Mesodermal cell (in vitro differentiated cells): ENCODE measurements around the gene MXD4.

Experiments used
- H3K27ac ChIP-seq: 2 replicates; pipeline ENCODE4 v1.7.0; 2013; ENCODE audit warnings: mild to moderate bottlenecking, low read depth, low read length, moderate library complexity; ENCODE audit not compliant: severe bottlenecking
- H3K36me3 ChIP-seq: 2 replicates; pipeline ENCODE4 v1.7.1; 2013; ENCODE audit warnings: mild to moderate bottlenecking, low read length, moderate library complexity; ENCODE audit not compliant: control insufficient read depth, insufficient read depth
- H3K4me1 ChIP-seq: one replicate; pipeline ENCODE4 v1.7.1; 2013; ENCODE audit warnings: mild to moderate bottlenecking, low read length; ENCODE audit not compliant: insufficient read depth, control insufficient read depth, poor library complexity, severe bottlenecking
- H3K4me3 ChIP-seq: 2 replicates; pipeline ENCODE4 v1.7.0; 2013; ENCODE audit warnings: low read length, control low read depth, mild to moderate bottlenecking; ENCODE audit not compliant: insufficient read depth, poor library complexity, severe bottlenecking; ENCODE audit errors: extremely low read depth
- H3K9me3 ChIP-seq: 2 replicates; pipeline ENCODE4 v1.7.1; 2013; ENCODE audit warnings: mild to moderate bottlenecking, low read length, moderate library complexity; ENCODE audit not compliant: control insufficient read depth
- WGBS, 2 experiments: methylation state at CpG; one replicate each; pipeline ENCODE4 v1.1.5; 2013; ENCODE audit warnings: missing lambda C conversion rate in 2 of 2; ENCODE audit not compliant: insufficient coverage in 2 of 2; 5-methylcytosine and 5-hydroxymethylcytosine counted together

MXD4 gene

GRCh38 chr4:2253160-2254084 is 8.5 kb downstream of the MXD4 start:
- Histone ChIP-seq H3K4me1 (no peaks in the 10 kb centered on the region), H3K9me3 (no peaks in the 10 kb centered on the region), H3K36me3 (peaks cover 75% of the 10 kb centered on the region), H3K27ac (no peak overlapping the region), H3K4me3 (no peak overlapping the region)
- WGBS, 2 experiments = 92 to 93% methylated on average over 29 of the region's 32 CpGs

GRCh38 chr4:2252530-2253091 is 9.3 kb downstream of the MXD4 start:
- H3K4me1 ChIP-seq = no peaks in the 10 kb centered on the region
- H3K9me3 ChIP-seq = no peaks in the 10 kb centered on the region
- WGBS, 2 experiments = 84 to 90% methylated on average over 5 of the region's 12 CpGs
- no peak overlapping the region for H3K4me3 ChIP-seq
- peaks cover 74% of the 10 kb centered on the region for H3K36me3 ChIP-seq
- no peak overlapping the region for H3K27ac ChIP-seq

GRCh38 chr4:2251795-2252529 is 9.9 kb downstream of the MXD4 start:
- 97% methylated on average over 9 to 14 of the region's 16 CpGs for WGBS, 2 experiments
- H3K4me3 ChIP-seq = no peak overlapping the region
- no peak overlapping the region for H3K27ac ChIP-seq
- H3K36me3 ChIP-seq = peaks cover 69% of the 10 kb centered on the region
- H3K4me1 ChIP-seq = no peaks in the 10 kb centered on the region
- H3K9me3 ChIP-seq = no peaks in the 10 kb centered on the region

GRCh38 chr4:2251073-2251794 is 10.7 kb downstream of the MXD4 start:
- H3K4me3 ChIP-seq = no peak overlapping the region
- H3K36me3 ChIP-seq = peaks cover 65% of the 10 kb centered on the region
- 94 to 98% methylated on average over 25 of the region's 25 CpGs for WGBS, 2 experiments
- H3K4me1 ChIP-seq = no peaks in the 10 kb centered on the region
- H3K27ac ChIP-seq = no peak overlapping the region
- no peaks in the 10 kb centered on the region for H3K9me3 ChIP-seq

GRCh38 chr4:2250357-2251072 is 11.4 kb downstream of the MXD4 start:
- H3K27ac ChIP-seq = no peak overlapping the region
- no peaks in the 10 kb centered on the region for H3K9me3 ChIP-seq
- no peak overlapping the region for H3K4me3 ChIP-seq
- H3K4me1 ChIP-seq = no peaks in the 10 kb centered on the region
- 91 to 93% methylated on average over 15 to 23 of the region's 30 CpGs for WGBS, 2 experiments
- H3K36me3 ChIP-seq = peaks cover 62% of the 10 kb centered on the region

- WGBS, 2 experiments = 93 to 94% methylated on average over 19 to 20 of the region's 26 CpGs
- Histone ChIP-seq H3K4me1 (no peaks in the 10 kb centered on the region), H3K4me3 (no peak overlapping the region), H3K27ac (no peak overlapping the region), H3K36me3 (peaks cover 57% of the 10 kb centered on the region), H3K9me3 (no peaks in the 10 kb centered on the region)
Observed at GRCh38 chr4:2249526-2250356, 12.2 kb downstream of the MXD4 start.

GRCh38 chr4:2248821-2249261 is 13.1 kb downstream of the MXD4 start:
- Histone ChIP-seq H3K9me3 (no peaks in the 10 kb centered on the region), H3K27ac (no peak overlapping the region), H3K36me3 (peaks cover 48% of the 10 kb centered on the region), H3K4me1 (no peaks in the 10 kb centered on the region), H3K4me3 (no peak overlapping the region)
- WGBS, 2 experiments = 87 to 89% methylated on average over 8 to 9 of the region's 10 CpGs

GRCh38 chr4:2248044-2248780 is 13.7 kb downstream of the MXD4 start:
- WGBS, 2 experiments = 93 to 95% methylated on average over 13 to 19 of the region's 21 CpGs
- H3K27ac ChIP-seq = no peak overlapping the region
- peaks cover 42% of the 10 kb centered on the region for H3K36me3 ChIP-seq
- H3K9me3 ChIP-seq = no peaks in the 10 kb centered on the region
- H3K4me1 ChIP-seq = no peaks in the 10 kb centered on the region
- H3K4me3 ChIP-seq = no peak overlapping the region
